K562 (cell line): ENCODE results near the gene GASK1A. TPM values are rescaled to one million over a fixed set of nuclear protein-coding genes. Genes with fewer than 3 reads are reported as not detected.

Experiments
- RERE ChIP-seq: sonication (generic); formaldehyde crosslinking; IDR thresholded peaks from 2 replicates; pipeline ENCODE4 v1.8.0; 2023; ENCODE audit warnings: missing genetic modification reagents, mild to moderate bottlenecking, borderline replicate concordance
- STAT6 ChIP-seq: sonication (generic); formaldehyde crosslinking; IDR thresholded peaks from 2 replicates; pipeline ENCODE4 v1.8.1; 2023; ENCODE audit warnings: mild to moderate bottlenecking, missing genetic modification reagents
- polyA plus RNA-seq, 8 experiments: library from polyadenylated mRNA; depleted of rRNA in 4 of 8; stranded (reverse) in 5 of 8; unstranded in 3 of 8; fragments of >200 nt; fragmentation: Nextera tagmentation in 2 of 8; fragmentation: Illumina TruSeq in 1 of 8; extraction: Ambion mirVana in 2 of 8; extraction: Trizol in 1 of 8; gene quantifications; 2 replicates each; pipeline versions ENCODE4 v1.2.1 to v1.2.3, GENCODE V29; 2011 to 2014; ENCODE audit warnings: inconsistent platforms in 1 of 8, missing spikeins in 1 of 8
- total RNA-seq, 7 experiments: library from RNA; depleted of rRNA in 6 of 7; stranded (reverse); fragments of >200 nt in 6 of 7; fragmentation: Illumina TruSeq in 2 of 7; extraction: Trizol in 2 of 7; gene quantifications; 2 replicates each; pipeline versions ENCODE4 v1.2.1 to v1.2.3, GENCODE V29; 2011 to 2021; ENCODE audit warnings: low replicate concordance in 1 of 7

The GASK1A gene
- total and polyA plus RNA-seq, 9 of the 15 experiments (the other 6 are each of a cell fraction or from before 2014, with no cell fraction given), result 0.04 to 0.11 (median 0.05) TPM; not detected in 5

GRCh38 chr3:43038010-43038409 lies 58.9 kb downstream of the GASK1A start (continued):
- TF ChIP-seq STAT6 (CRISPR knock-in tag) (no peak), RERE (no peak)
- TF ChIP-seq, all 486 proteins: peak for 0
